HepG2 (cell line): ENCODE results near the gene YLPM1. TPM values are rescaled to one million over a fixed set of nuclear protein-coding genes. Genes with fewer than 3 reads are reported as not detected.

ENCODE experiments used
- AKNA ChIP-seq: sonication (generic); formaldehyde crosslinking; IDR thresholded peaks from 2 replicates; pipeline ENCODE4 v1.4.0; 2020; ENCODE audit warnings: missing genetic modification reagents, borderline replicate concordance
- ESRRA ChIP-seq: sonication (generic); formaldehyde crosslinking; IDR thresholded peaks from 2 replicates; pipeline ENCODE4 v1.5.1; 2020; ENCODE audit warnings: mild to moderate bottlenecking, low read depth, missing genetic modification reagents
- NONO ChIP-seq, 2 experiments: fragments of 450-650 bp in 1 of 2; sonication (generic) in 1 of 2; formaldehyde crosslinking in 1 of 2; IDR thresholded peaks in 1 of 2; conservative IDR thresholded peaks in 1 of 2; 2 replicates each; pipeline versions ENCODE4 v1.6.1 to v1.8.0; 2017 to 2022; ENCODE audit warnings: mild to moderate bottlenecking in 1 of 2, missing genetic modification reagents in 1 of 2, moderate library complexity in 1 of 2
- NR1H2 ChIP-seq: sonication (generic); formaldehyde crosslinking; IDR thresholded peaks from 2 replicates; pipeline ENCODE4 v1.8.1; 2022; ENCODE audit warnings: low read depth, missing genetic modification reagents, borderline replicate concordance
- NR2F1 ChIP-seq, 2 experiments: fragments of 450-650 bp in 1 of 2; formaldehyde crosslinking in 1 of 2; IDR thresholded peaks; 2 replicates each; pipeline versions ENCODE4 v1.5.0 to v1.6.1; 2016 to 2020; ENCODE audit warnings: mild to moderate bottlenecking in 1 of 2, missing compliant biosample characterization in 1 of 2, missing genetic modification reagents in 1 of 2, moderate library complexity in 1 of 2
- PAF1 ChIP-seq: IDR thresholded peaks from 2 replicates; pipeline ENCODE4 v1.6.1; 2016; ENCODE audit warnings: missing genetic modification reagents, missing compliant biosample characterization
- PCBP1 ChIP-seq: fragments of 200-400 bp; formaldehyde crosslinking; IDR thresholded peaks from 2 replicates; pipeline ENCODE4 v1.6.1; 2017; ENCODE audit warnings: mild to moderate bottlenecking, low read depth, low read length, borderline replicate concordance
- PLRG1 ChIP-seq: fragments of 450-650 bp; conservative IDR thresholded peaks from 2 replicates; pipeline ENCODE4 v1.6.1; 2016
- REPIN1 ChIP-seq: sonication (generic); formaldehyde crosslinking; IDR thresholded peaks from 2 replicates; pipeline ENCODE4 v1.8.0; 2022; ENCODE audit warnings: missing genetic modification reagents, low read depth, mild to moderate bottlenecking, borderline replicate concordance
- SKI ChIP-seq: fragments of 450-650 bp; IDR thresholded peaks from one replicate; pipeline ENCODE4 v1.6.1; 2018; ENCODE audit warnings: mild to moderate bottlenecking; ENCODE audit not compliant: partially characterized antibody
- XRCC5 ChIP-seq: fragments of 200-400 bp; formaldehyde crosslinking; optimal IDR thresholded peaks from 2 replicates; pipeline ENCODE3; 2017; ENCODE audit warnings: mild to moderate bottlenecking, low read length
- ZBTB33 ChIP-seq: sonication (generic); formaldehyde crosslinking; IDR thresholded peaks from 2 replicates; pipeline ENCODE4 v1.4.0; 2020; ENCODE audit warnings: missing genetic modification reagents
- ZNF333 ChIP-seq: sonication (generic); formaldehyde crosslinking; IDR thresholded peaks from 2 replicates; pipeline ENCODE4 v1.4.0; 2020; ENCODE audit warnings: mild to moderate bottlenecking, missing genetic modification reagents, borderline replicate concordance
- ZNF337 ChIP-seq: sonication (generic); formaldehyde crosslinking; IDR thresholded peaks from 2 replicates; pipeline ENCODE4 v1.5.1; 2020; ENCODE audit warnings: missing genetic modification reagents, low read depth, mild to moderate bottlenecking, borderline replicate concordance
- ZNF446 ChIP-seq: sonication (generic); formaldehyde crosslinking; IDR thresholded peaks from 2 replicates; pipeline ENCODE4 v1.5.0; 2020; ENCODE audit warnings: mild to moderate bottlenecking, missing genetic modification reagents
- ZNF512 ChIP-seq: sonication (generic); formaldehyde crosslinking; IDR thresholded peaks from 2 replicates; pipeline ENCODE4 v1.4.0; 2020; ENCODE audit warnings: mild to moderate bottlenecking, missing genetic modification reagents
- ZNF547 ChIP-seq: sonication (generic); formaldehyde crosslinking; IDR thresholded peaks from 2 replicates; pipeline ENCODE4 v1.5.1; 2020; ENCODE audit warnings: mild to moderate bottlenecking, missing genetic modification reagents
- ZNF577 ChIP-seq: sonication (generic); formaldehyde crosslinking; IDR thresholded peaks from 2 replicates; pipeline ENCODE4 v1.4.0; 2020; ENCODE audit warnings: mild to moderate bottlenecking, low read depth, missing genetic modification reagents, borderline replicate concordance
- polyA plus RNA-seq, 8 experiments: library from polyadenylated mRNA; depleted of rRNA in 3 of 8; stranded (reverse) in 7 of 8; unstranded in 1 of 8; fragments of >200 nt; fragmentation: Illumina TruSeq in 4 of 8; extraction: Trizol in 4 of 8; gene quantifications; 2 replicates each; pipeline versions ENCODE4 v1.2.1 to v1.2.3, GENCODE V29; 2011 to 2016; ENCODE audit warnings: low read depth in 4 of 8, missing spikeins in 1 of 8, mixed read lengths in 1 of 8; ENCODE audit not compliant: insufficient read depth in 1 of 8
- total RNA-seq, 5 experiments: library from RNA; depleted of rRNA; stranded (reverse); fragments of >200 nt; fragmentation: Illumina TruSeq; extraction: Trizol; gene quantifications; 2 replicates each; pipeline ENCODE4 v1.2.3, GENCODE V29; 2016; ENCODE audit warnings: low read depth in 1 of 5

YLPM1 gene
- total and polyA plus RNA-seq, 2 of the 13 experiments (the other 11 are each of a cell fraction or from before 2014, with no cell fraction given), result 6.7 to 21.9 TPM

- TF ChIP-seq AKNA (CRISPR knock-in tag) (no peak), ZNF446 (CRISPR knock-in tag) (0 out of 2 replicates have a peak, but pooled peaks have one; percentile 63), ZNF512 (CRISPR knock-in tag) (no peak), ZNF333 (CRISPR knock-in tag) (no peak), NONO (IDR thresholded peaks at IDR 0.05) (no peak), NONO (CRISPR knock-in tag; conservative IDR thresholded peaks at IDR 0.05) (peak; percentile 77; the same call in 1 of the 2 replicates), PCBP1 (no peak), ESRRA (CRISPR knock-in tag) (no peak), ZNF577 (no peak), PLRG1 (no peak), REPIN1 (CRISPR knock-in tag) (peak; percentile 66; the same call in 1 of the 2 replicates), NR2F1 (CRISPR knock-in tag; IDR thresholded peaks at IDR 0.05) (no peak), ZBTB33 (CRISPR knock-in tag) (no peak), SKI (peak; percentile 70), PAF1 (CRISPR knock-in tag) (no peak), ZNF547 (peak; percentile 88), XRCC5 (peak; percentile 66), NR1H2 (CRISPR knock-in tag) (no peak), ZNF337 (no peak)
These were observed at the start of gene YLPM1 (continued) for GRCh38 chr14:74762917-74763802.
